Gastroesophageal sphincter (tissue), 3 donors: ENCODE measurements around the gene ZNF143.

Experiments used
- CTCF ChIP-seq, 4 experiments: fragments of 200-600 bp in 2 of 4; fragments of 450-650 bp in 2 of 4; sonication (generic) in 1 of 4; IDR thresholded peaks; one replicate each; pipeline ENCODE4 v1.5.1; 2017 to 2019; ENCODE audit warnings: antibody characterized with exemption in 4 of 4, mild to moderate bottlenecking in 2 of 4, moderate library complexity in 2 of 4
- EP300 ChIP-seq: sonication (generic); formaldehyde crosslinking; IDR thresholded peaks from one replicate; pipeline ENCODE4 v1.6.1; 2017; ENCODE audit warnings: antibody characterized with exemption, mild to moderate bottlenecking
- POLR2A ChIP-seq, 2 donors: fragments of 450-650 bp; IDR thresholded peaks; one replicate each; pipeline ENCODE4 v1.6.1; 2017; ENCODE audit warnings: antibody characterized with exemption in 2 of 2, mild to moderate bottlenecking in 2 of 2, moderate library complexity in 1 of 2

- no peak for TF ChIP-seq CTCF (IDR thresholded peaks at IDR 0.05)
- TF ChIP-seq EP300, result no peak
- no peak for TF ChIP-seq POLR2A (IDR thresholded peaks at IDR 0.05)
Observed at GRCh38 chr11:9428706-9429105, 32.1 kb upstream of the ZNF143 start.
